ENCODE results near the gene GAGE12C. TPM values are rescaled to one million over a fixed set of nuclear protein-coding genes. Genes with fewer than 3 reads are reported as not detected.
"Not testable (repeated sequence)": the region's sequence is repeated elsewhere in the genome, so short reads cannot be mapped to it uniquely, and the experiment has no call there.

Gene GAGE12C, protein sequence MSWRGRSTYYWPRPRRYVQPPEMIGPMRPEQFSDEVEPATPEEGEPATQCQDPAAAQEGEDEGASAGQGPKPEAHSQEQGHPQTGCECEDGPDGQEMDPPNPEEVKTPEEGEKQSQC
- not detected for total RNA-seq

DNA sequence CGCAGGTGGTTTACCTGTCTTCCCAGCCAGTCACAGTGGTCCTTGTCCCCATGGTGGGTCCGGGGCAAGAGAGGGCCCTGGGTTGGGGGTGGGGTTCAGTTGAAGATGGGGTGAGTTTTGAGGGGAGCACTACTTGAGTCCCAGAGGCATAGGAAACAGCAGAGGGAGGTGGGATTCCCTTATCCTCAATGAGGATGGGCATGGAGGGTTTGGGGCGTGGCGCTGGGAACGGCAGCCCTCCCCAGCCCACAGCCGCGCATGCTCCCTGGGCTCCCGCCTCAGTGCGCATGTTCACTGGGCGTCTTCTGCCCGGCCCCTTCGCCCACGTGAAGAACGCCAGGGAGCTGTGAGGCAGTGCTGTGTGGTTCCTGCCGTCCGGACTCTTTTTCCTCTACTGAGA is at the start of gene GAGE12C:
GAGE12C (plus strand) TSS at position 301 of the 400 bp plus-strand sequence. CDS start 1,155 bp downstream, outside the sequence.
- DNase-seq; H3K4me3 ChIP-seq; H3K27ac ChIP-seq; ATAC-seq; H3K36me3 ChIP-seq (replicated peaks in 1 of 2; ENCODE audit: insufficient read depth in 1 of 2, low read depth in 2 of 2); H3K9me3 ChIP-seq; intact Hi-C loops (cut with DNase I); H3K4me1 ChIP-seq; H3K27me3 ChIP-seq: not testable (repeated sequence)
- no CpG with 5 or more reads among the region's 16 CpGs for WGBS, 2 donors

DNA sequence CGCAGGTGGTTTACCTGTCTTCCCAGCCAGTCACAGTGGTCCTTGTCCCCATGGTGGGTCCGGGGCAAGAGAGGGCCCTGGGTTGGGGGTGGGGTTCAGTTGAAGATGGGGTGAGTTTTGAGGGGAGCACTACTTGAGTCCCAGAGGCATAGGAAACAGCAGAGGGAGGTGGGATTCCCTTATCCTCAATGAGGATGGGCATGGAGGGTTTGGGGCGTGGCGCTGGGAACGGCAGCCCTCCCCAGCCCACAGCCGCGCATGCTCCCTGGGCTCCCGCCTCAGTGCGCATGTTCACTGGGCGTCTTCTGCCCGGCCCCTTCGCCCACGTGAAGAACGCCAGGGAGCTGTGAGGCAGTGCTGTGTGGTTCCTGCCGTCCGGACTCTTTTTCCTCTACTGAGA is 9.5 kb downstream of the GAGE12C start, which contains the start of gene GAGE12D:
GAGE12D (plus strand) TSS at position 301 of the 400 bp plus-strand sequence. CDS start 1,155 bp downstream, outside the sequence.
- H3K36me3 ChIP-seq (replicated peaks in 1 of 2; ENCODE audit: insufficient read depth in 1 of 2, low read depth in 2 of 2); H3K4me1 ChIP-seq; DNase-seq; ATAC-seq; H3K9me3 ChIP-seq; H3K4me3 ChIP-seq; intact Hi-C loops (cut with DNase I); H3K27ac ChIP-seq; H3K27me3 ChIP-seq: not testable (repeated sequence)
- no CpG with 5 or more reads among the region's 16 CpGs for WGBS, 2 donors

DNA sequence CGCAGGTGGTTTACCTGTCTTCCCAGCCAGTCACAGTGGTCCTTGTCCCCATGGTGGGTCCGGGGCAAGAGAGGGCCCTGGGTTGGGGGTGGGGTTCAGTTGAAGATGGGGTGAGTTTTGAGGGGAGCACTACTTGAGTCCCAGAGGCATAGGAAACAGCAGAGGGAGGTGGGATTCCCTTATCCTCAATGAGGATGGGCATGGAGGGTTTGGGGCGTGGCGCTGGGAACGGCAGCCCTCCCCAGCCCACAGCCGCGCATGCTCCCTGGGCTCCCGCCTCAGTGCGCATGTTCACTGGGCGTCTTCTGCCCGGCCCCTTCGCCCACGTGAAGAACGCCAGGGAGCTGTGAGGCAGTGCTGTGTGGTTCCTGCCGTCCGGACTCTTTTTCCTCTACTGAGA is 19.0 kb downstream of the GAGE12C start, which contains the start of gene GAGE12E:
GAGE12E (plus strand) TSS at position 301 of the 400 bp plus-strand sequence. CDS start 1,155 bp downstream, outside the sequence.
- H3K27ac ChIP-seq; DNase-seq; H3K36me3 ChIP-seq (replicated peaks in 1 of 2; ENCODE audit: insufficient read depth in 1 of 2, low read depth in 2 of 2); ATAC-seq; H3K9me3 ChIP-seq; intact Hi-C loops (cut with DNase I); H3K4me1 ChIP-seq; H3K4me3 ChIP-seq; H3K27me3 ChIP-seq: not testable (repeated sequence)
- no CpG with 5 or more reads among the region's 16 CpGs for WGBS, 2 donors

DNA sequence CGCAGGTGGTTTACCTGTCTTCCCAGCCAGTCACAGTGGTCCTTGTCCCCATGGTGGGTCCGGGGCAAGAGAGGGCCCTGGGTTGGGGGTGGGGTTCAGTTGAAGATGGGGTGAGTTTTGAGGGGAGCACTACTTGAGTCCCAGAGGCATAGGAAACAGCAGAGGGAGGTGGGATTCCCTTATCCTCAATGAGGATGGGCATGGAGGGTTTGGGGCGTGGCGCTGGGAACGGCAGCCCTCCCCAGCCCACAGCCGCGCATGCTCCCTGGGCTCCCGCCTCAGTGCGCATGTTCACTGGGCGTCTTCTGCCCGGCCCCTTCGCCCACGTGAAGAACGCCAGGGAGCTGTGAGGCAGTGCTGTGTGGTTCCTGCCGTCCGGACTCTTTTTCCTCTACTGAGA is 28.6 kb downstream of the GAGE12C start, which contains the start of gene GAGE12F:
GAGE12F (plus strand) TSS at position 301 of the 400 bp plus-strand sequence. CDS start 1,155 bp downstream, outside the sequence.
- intact Hi-C loops (cut with DNase I); H3K9me3 ChIP-seq; H3K4me1 ChIP-seq; DNase-seq; H3K4me3 ChIP-seq; H3K27ac ChIP-seq; H3K36me3 ChIP-seq (replicated peaks in 1 of 2; ENCODE audit: insufficient read depth in 1 of 2, low read depth in 2 of 2); H3K27me3 ChIP-seq; ATAC-seq: not testable (repeated sequence)
- no CpG with 5 or more reads among the region's 16 CpGs for WGBS, 2 donors

DNA sequence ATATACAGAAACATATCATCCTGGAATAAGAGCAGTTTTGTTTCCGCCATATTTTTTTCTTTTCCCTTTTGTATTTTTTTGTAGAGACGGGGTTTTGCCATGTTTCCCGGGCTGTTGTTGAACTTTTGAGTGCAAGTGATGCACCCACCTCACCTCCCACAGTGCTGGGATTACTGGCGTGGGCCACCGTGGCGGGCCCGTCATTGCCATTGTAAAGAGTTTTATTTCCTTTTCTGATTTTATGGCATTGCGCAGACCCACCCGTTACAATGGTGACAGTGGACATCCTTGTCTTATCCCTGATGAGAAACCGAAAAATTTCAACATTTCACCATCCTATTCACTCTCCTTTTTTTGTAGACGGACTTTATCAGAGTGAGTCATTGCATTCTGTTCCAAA is 36.8 kb downstream of the GAGE12C start:
- ATAC-seq; H3K4me1 ChIP-seq; intact Hi-C loops (cut with DNase I); H3K27ac ChIP-seq; H3K27me3 ChIP-seq; H3K4me3 ChIP-seq; H3K36me3 ChIP-seq (replicated peaks in 1 of 2; ENCODE audit: insufficient read depth in 1 of 2, low read depth in 2 of 2); H3K9me3 ChIP-seq: not testable (repeated sequence)
- 100% methylated on average over 4 of the region's 11 CpGs; no CpG with 5 or more reads in 1 of the 2 donors for WGBS, 2 donors
- peak in 1 of 4 donors; percentile 3 for DNase-seq

DNA sequence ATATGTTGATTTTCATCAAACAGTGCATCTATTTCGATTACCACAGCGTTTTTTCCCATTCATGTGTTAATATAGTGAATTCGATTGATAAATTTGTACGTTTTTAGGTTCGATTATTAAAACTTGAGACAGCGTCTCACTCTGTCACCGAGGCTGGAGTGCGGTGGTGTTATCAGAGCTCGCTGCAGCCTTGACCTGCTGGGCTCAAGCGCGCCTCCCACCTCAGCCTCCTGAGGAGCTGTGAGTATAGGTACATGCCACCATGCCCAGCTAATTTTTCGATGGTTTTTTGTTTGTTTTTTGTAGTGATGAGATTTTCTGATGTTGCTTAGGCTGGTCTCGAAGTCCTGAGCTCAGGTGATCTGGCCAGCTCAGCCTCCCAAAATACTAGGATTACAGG is 37.2 kb downstream of the GAGE12C start:
- peak in 1 of 4 donors; percentile 1 for DNase-seq
- intact Hi-C loops (cut with DNase I); ATAC-seq; H3K27me3 ChIP-seq; H3K27ac ChIP-seq; H3K36me3 ChIP-seq (replicated peaks in 1 of 2; ENCODE audit: insufficient read depth in 1 of 2, low read depth in 2 of 2); H3K9me3 ChIP-seq; H3K4me1 ChIP-seq; H3K4me3 ChIP-seq: not testable (repeated sequence)
- WGBS, 2 donors = 71% methylated on average over 7 of the region's 13 CpGs; no CpG with 5 or more reads in 1 of the 2 donors

DNA sequence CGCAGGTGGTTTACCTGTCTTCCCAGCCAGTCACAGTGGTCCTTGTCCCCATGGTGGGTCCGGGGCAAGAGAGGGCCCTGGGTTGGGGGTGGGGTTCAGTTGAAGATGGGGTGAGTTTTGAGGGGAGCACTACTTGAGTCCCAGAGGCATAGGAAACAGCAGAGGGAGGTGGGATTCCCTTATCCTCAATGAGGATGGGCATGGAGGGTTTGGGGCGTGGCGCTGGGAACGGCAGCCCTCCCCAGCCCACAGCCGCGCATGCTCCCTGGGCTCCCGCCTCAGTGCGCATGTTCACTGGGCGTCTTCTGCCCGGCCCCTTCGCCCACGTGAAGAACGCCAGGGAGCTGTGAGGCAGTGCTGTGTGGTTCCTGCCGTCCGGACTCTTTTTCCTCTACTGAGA is 38.1 kb downstream of the GAGE12C start, which contains the start of gene GAGE12G:
GAGE12G (plus strand) TSS at position 301 of the 400 bp plus-strand sequence. CDS start 1,155 bp downstream, outside the sequence.
- H3K4me3 ChIP-seq; H3K27me3 ChIP-seq; intact Hi-C loops (cut with DNase I); DNase-seq; H3K36me3 ChIP-seq (replicated peaks in 1 of 2; ENCODE audit: insufficient read depth in 1 of 2, low read depth in 2 of 2); H3K9me3 ChIP-seq; H3K4me1 ChIP-seq; ATAC-seq; H3K27ac ChIP-seq: not testable (repeated sequence)
- no CpG with 5 or more reads among the region's 16 CpGs for WGBS, 2 donors

DNA sequence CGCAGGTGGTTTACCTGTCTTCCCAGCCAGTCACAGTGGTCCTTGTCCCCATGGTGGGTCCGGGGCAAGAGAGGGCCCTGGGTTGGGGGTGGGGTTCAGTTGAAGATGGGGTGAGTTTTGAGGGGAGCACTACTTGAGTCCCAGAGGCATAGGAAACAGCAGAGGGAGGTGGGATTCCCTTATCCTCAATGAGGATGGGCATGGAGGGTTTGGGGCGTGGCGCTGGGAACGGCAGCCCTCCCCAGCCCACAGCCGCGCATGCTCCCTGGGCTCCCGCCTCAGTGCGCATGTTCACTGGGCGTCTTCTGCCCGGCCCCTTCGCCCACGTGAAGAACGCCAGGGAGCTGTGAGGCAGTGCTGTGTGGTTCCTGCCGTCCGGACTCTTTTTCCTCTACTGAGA is 47.7 kb downstream of the GAGE12C start, which contains the start of gene GAGE12H:
GAGE12H (plus strand) TSS at position 301 of the 400 bp plus-strand sequence. CDS start 1,155 bp downstream, outside the sequence.
- DNase-seq; H3K4me1 ChIP-seq; H3K4me3 ChIP-seq; intact Hi-C loops (cut with DNase I); H3K27ac ChIP-seq; H3K36me3 ChIP-seq (replicated peaks in 1 of 2; ENCODE audit: insufficient read depth in 1 of 2, low read depth in 2 of 2); H3K9me3 ChIP-seq; H3K27me3 ChIP-seq; ATAC-seq: not testable (repeated sequence)
- no CpG with 5 or more reads among the region's 16 CpGs for WGBS, 2 donors

Small RNA genes lying within 50 kb of the gene (small RNA-seq; reads per million reads assigned to genes)
- not detected for gene GAGE12B

Other genes starting within 250 kb of the GAGE12C start
- not detected for gene GAGE10, start 228.5 kb upstream of the GAGE12C start, total RNA-seq
- gene GAGE12J, start 210.1 kb upstream of the GAGE12C start, total RNA-seq = not detected
- not detected for gene GAGE13, start 200.6 kb upstream of the GAGE12C start, total RNA-seq
- gene GAGE12D, start 9.6 kb downstream of the GAGE12C start, total RNA-seq = not detected
- not detected for gene GAGE12E, start 19.1 kb downstream of the GAGE12C start, total RNA-seq
- not detected for gene GAGE12F, start 28.7 kb downstream of the GAGE12C start, total RNA-seq
- gene GAGE12G, start 38.2 kb downstream of the GAGE12C start, total RNA-seq = not detected
- gene GAGE12H, start 47.8 kb downstream of the GAGE12C start, total RNA-seq = not detected
- gene GAGE2A, start 57.3 kb downstream of the GAGE12C start, total RNA-seq = not detected
- not detected for gene GAGE1, start 66.8 kb downstream of the GAGE12C start, total RNA-seq
- gene PAGE1, start 163.8 kb downstream of the GAGE12C start, total RNA-seq = not detected